OCI-LY1 (cell line): Measurements from ENCODE around the gene SART3.

ENCODE experiments used
- H2AFZ ChIP-seq: fragments of 200-600 bp; sonication (generic), shearing (Covaris generic); 2 replicates; pipeline ENCODE4 v1.6.0; 2014; ENCODE audit warnings: antibody characterized with exemption, mild to moderate bottlenecking, low read length
- H3F3A ChIP-seq: fragments of 200-600 bp; sonication (generic), shearing (Covaris generic); 2 replicates; pipeline ENCODE4 v1.6.0; 2014; ENCODE audit warnings: mild to moderate bottlenecking, antibody characterized with exemption, low read length, moderate library complexity; ENCODE audit not compliant: insufficient read depth
- H3K27ac ChIP-seq: fragments of 200-600 bp; sonication (generic); 2 replicates; pipeline ENCODE4 v1.5.1; 2014; ENCODE audit warnings: low read length, mixed run types, mild to moderate bottlenecking, low read depth; ENCODE audit not compliant: poor library complexity, severe bottlenecking
- H3K27me3 ChIP-seq: fragments of 200-600 bp; sonication (generic); 2 replicates; pipeline ENCODE4 v1.6.0; 2014; ENCODE audit warnings: antibody characterized with exemption, mild to moderate bottlenecking, low read length, moderate library complexity; ENCODE audit not compliant: insufficient read depth
- H3K36me3 ChIP-seq: fragments of 200-600 bp; sonication (generic); 2 replicates; pipeline ENCODE4 v1.6.1; 2014; ENCODE audit warnings: mild to moderate bottlenecking, antibody characterized with exemption, low read length, moderate library complexity, mixed read lengths; ENCODE audit not compliant: insufficient read depth
- H3K4me1 ChIP-seq: fragments of 200-600 bp; sonication (generic); 2 replicates; pipeline ENCODE4 v1.5.1; 2014; ENCODE audit warnings: mild to moderate bottlenecking, low read length, moderate library complexity; ENCODE audit not compliant: insufficient read depth, severe bottlenecking
- H3K4me2 ChIP-seq: fragments of 200-600 bp; sonication (generic), shearing (Covaris generic); 2 replicates; pipeline ENCODE4 v1.6.1; 2014; ENCODE audit warnings: low read length
- H3K4me3 ChIP-seq: fragments of 200-600 bp; sonication (generic); 2 replicates; pipeline ENCODE4 v1.5.1; 2014; ENCODE audit warnings: low read length, low read depth, mild to moderate bottlenecking, mixed read lengths; ENCODE audit not compliant: poor library complexity, severe bottlenecking
- H3K79me2 ChIP-seq: fragments of 200-600 bp; shearing (Covaris generic); 2 replicates; pipeline ENCODE4 v1.6.1; 2016; ENCODE audit warnings: mixed run types, low read length, mixed read lengths; ENCODE audit not compliant: insufficient read depth
- H3K9ac ChIP-seq: fragments of 200-600 bp; sonication (generic), shearing (Covaris generic); 2 replicates; pipeline ENCODE4 v1.6.1; 2014; ENCODE audit warnings: mild to moderate bottlenecking, low read length, mixed read lengths
- H3K9me2 ChIP-seq: fragments of 200-600 bp; sonication (generic), shearing (Covaris generic); 2 replicates; pipeline ENCODE4 v1.6.1; 2014; ENCODE audit warnings: low read depth, mild to moderate bottlenecking, low read length, mixed read lengths
- H3K9me3 ChIP-seq: fragments of 200-600 bp; shearing (Covaris generic); 2 replicates; pipeline ENCODE4 v1.6.1; 2014; ENCODE audit warnings: low read length, mixed read lengths
- H4K20me1 ChIP-seq: fragments of 200-600 bp; sonication (generic), shearing (Covaris generic); 2 replicates; pipeline ENCODE4 v1.6.0; 2016; ENCODE audit warnings: mild to moderate bottlenecking, low read length; ENCODE audit not compliant: insufficient read depth
- CTCF ChIP-seq: fragments of 200-600 bp; sonication (generic), shearing (Covaris generic); IDR thresholded peaks from 2 replicates; pipeline ENCODE4 v1.5.1; 2017; ENCODE audit warnings: mild to moderate bottlenecking, antibody characterized with exemption, low read length, moderate library complexity, mixed read lengths
- EZH2 ChIP-seq: fragments of 200-600 bp; sonication (generic), shearing (Covaris generic); IDR thresholded peaks from 2 replicates; pipeline ENCODE4 v1.8.0; 2017; ENCODE audit warnings: borderline replicate concordance, mixed run types, mild to moderate bottlenecking, antibody characterized with exemption, low read length, moderate library complexity, mixed read lengths

The SART3 gene

GRCh38 chr12:108483213-108484059, 77.5 kb downstream of the SART3 start:
- Histone ChIP-seq H3K36me3 (no peaks in the 10 kb centered on the region), H3F3A (no peaks in the 10 kb centered on the region), H2AFZ (no peak overlapping the region), H4K20me1 (no peaks in the 10 kb centered on the region), H3K79me2 (no peaks in the 10 kb centered on the region), H3K27me3 (no peaks in the 10 kb centered on the region), H3K4me2 (no peak overlapping the region), H3K27ac (no peak overlapping the region), H3K9me2 (no peaks in the 10 kb centered on the region), H3K9ac (no peak overlapping the region), H3K4me3 (no peak overlapping the region), H3K4me1 (no peaks in the 10 kb centered on the region), H3K9me3 (no peaks in the 10 kb centered on the region)
- TF ChIP-seq EZH2 (no peak), CTCF (no peak)

GRCh38 chr12:108482717-108483212, 78.2 kb downstream of the SART3 start:
- Histone ChIP-seq H3K9me2 (no peaks in the 10 kb centered on the region), H3K79me2 (no peaks in the 10 kb centered on the region), H3K9me3 (no peaks in the 10 kb centered on the region), H4K20me1 (no peaks in the 10 kb centered on the region), H3K4me2 (no peak overlapping the region), H3F3A (no peaks in the 10 kb centered on the region), H3K9ac (no peak overlapping the region), H3K4me3 (no peak overlapping the region), H3K27me3 (no peaks in the 10 kb centered on the region), H3K4me1 (no peaks in the 10 kb centered on the region), H2AFZ (no peak overlapping the region), H3K27ac (no peak overlapping the region), H3K36me3 (no peaks in the 10 kb centered on the region)
- TF ChIP-seq EZH2 (no peak), CTCF (no peak)

- Histone ChIP-seq H3K27ac (no peak overlapping the region), H3K9me2 (no peaks in the 10 kb centered on the region), H3K27me3 (no peaks in the 10 kb centered on the region), H2AFZ (no peak overlapping the region), H4K20me1 (no peaks in the 10 kb centered on the region), H3K4me1 (no peaks in the 10 kb centered on the region), H3K36me3 (no peaks in the 10 kb centered on the region), H3K4me2 (no peak overlapping the region), H3F3A (no peaks in the 10 kb centered on the region), H3K79me2 (no peaks in the 10 kb centered on the region), H3K9me3 (no peaks in the 10 kb centered on the region), H3K9ac (no peak overlapping the region), H3K4me3 (no peak overlapping the region)
- TF ChIP-seq CTCF = no peak
- no peak for TF ChIP-seq EZH2
Measured at GRCh38 chr12:108479364-108480070, 81.5 kb downstream of the SART3 start.
